ENCODE measurements around the gene PSME1. TPM values are rescaled to one million over a fixed set of nuclear protein-coding genes. Genes with fewer than 3 reads are reported as not detected.

Gene PSME1
- total and polyA plus RNA-seq, 10 of the 15 experiments (the other 5 are each of a cell fraction or from before 2014, with no cell fraction given), result 250 to 1,378 (median 412) TPM

DNA sequence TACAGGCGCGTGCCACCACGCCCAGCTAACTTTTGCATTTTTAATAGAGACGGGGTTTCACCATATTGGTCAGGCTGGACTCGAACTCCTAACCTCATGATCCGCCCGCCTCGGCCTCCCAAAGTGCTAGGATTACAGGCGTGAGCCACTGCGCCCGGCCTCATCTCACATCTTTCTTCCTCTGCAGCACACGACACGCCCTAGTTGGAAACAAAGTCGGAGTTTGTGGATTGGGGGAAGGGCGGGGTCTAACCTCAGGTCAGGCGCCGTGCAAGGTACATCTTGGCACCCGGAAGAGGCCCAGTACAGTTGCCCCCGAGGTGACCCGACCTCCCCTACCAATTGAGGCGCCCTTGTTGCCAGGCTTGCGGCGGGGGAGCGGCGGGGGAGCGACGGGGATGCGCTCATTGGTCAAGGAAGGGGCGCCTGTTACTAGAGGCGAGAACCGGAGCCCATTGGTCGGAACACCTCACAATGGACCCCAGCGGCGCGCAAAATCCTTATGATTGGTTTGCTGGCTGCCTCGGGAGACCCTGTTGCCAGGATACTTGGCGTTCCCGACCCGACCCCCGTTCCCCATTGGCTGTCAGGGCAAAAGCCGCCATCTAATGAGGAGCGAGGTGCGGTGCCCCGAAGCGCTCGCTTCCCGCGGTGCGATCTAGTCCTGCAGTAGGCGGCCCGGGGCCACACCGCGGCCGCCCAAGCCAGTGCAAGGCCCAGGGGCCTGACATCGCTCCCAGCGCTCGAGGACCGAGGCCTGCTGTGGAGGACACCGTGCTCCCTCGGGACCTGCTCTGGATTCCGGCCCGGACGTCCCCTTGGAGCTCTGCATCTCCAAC is 35.6 kb downstream of the PSME1 start, which contains the start of gene REC8 (continued):
- TF ChIP-seq, protein P1, sequence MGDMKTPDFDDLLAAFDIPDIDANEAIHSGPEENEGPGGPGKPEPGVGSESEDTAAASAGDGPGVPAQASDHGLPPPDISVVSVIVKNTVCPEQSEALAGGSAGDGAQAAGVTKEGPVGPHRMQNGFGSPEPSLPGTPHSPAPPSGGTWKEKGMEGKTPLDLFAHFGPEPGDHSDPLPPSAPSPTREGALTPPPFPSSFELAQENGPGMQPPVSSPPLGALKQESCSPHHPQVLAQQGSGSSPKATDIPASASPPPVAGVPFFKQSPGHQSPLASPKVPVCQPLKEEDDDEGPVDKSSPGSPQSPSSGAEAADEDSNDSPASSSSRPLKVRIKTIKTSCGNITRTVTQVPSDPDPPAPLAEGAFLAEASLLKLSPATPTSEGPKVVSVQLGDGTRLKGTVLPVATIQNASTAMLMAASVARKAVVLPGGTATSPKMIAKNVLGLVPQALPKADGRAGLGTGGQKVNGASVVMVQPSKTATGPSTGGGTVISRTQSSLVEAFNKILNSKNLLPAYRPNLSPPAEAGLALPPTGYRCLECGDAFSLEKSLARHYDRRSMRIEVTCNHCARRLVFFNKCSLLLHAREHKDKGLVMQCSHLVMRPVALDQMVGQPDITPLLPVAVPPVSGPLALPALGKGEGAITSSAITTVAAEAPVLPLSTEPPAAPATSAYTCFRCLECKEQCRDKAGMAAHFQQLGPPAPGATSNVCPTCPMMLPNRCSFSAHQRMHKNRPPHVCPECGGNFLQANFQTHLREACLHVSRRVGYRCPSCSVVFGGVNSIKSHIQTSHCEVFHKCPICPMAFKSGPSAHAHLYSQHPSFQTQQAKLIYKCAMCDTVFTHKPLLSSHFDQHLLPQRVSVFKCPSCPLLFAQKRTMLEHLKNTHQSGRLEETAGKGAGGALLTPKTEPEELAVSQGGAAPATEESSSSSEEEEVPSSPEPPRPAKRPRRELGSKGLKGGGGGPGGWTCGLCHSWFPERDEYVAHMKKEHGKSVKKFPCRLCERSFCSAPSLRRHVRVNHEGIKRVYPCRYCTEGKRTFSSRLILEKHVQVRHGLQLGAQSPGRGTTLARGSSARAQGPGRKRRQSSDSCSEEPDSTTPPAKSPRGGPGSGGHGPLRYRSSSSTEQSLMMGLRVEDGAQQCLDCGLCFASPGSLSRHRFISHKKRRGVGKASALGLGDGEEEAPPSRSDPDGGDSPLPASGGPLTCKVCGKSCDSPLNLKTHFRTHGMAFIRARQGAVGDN (IDR thresholded peaks at IDR 0.05), result peak; percentile 19; the same call in 1 of the 2 replicates
- TF ChIP-seq GATAD2B (conservative IDR thresholded peaks at IDR 0.05; ENCODE audit: low read depth) (peak; percentile 41; the same call in 1 of the 2 replicates), BMI1 (IDR thresholded peaks at IDR 0.05; ENCODE audit: borderline replicate concordance) (peak; percentile 32; the same call in 1 of the 2 replicates), EZH2 (IDR thresholded peaks at IDR 0.05; ENCODE audit: borderline replicate concordance, control insufficient read depth, low read depth, low read length) (no peak), NR2F1 (conservative IDR thresholded peaks at IDR 0.05) (peak; percentile 88), SPI1 (IDR thresholded peaks at IDR 0.05; ENCODE audit: borderline replicate concordance, insufficient read depth, low read depth, low read length) (no peak), BRCA1 (IDR thresholded peaks at IDR 0.05; ENCODE audit: low read depth, low read length) (no peak), PAX5 (IDR thresholded peaks at IDR 0.05; ENCODE audit: borderline replicate concordance, low read depth, low read length) (peak; percentile 25; the same call in 1 of the 2 replicates), TBL1XR1 (IDR thresholded peaks at IDR 0.05; ENCODE audit: low read depth, low read length) (no peak), RUNX3 (IDR thresholded peaks at IDR 0.05; ENCODE audit: low read length) (peak; percentile 76), BCL11A (IDR thresholded peaks at IDR 0.05; ENCODE audit: low read depth, low read length) (0 out of 2 replicates have a peak, but pooled peaks have one; percentile 32)
- TF ChIP-seq, protein P2, sequence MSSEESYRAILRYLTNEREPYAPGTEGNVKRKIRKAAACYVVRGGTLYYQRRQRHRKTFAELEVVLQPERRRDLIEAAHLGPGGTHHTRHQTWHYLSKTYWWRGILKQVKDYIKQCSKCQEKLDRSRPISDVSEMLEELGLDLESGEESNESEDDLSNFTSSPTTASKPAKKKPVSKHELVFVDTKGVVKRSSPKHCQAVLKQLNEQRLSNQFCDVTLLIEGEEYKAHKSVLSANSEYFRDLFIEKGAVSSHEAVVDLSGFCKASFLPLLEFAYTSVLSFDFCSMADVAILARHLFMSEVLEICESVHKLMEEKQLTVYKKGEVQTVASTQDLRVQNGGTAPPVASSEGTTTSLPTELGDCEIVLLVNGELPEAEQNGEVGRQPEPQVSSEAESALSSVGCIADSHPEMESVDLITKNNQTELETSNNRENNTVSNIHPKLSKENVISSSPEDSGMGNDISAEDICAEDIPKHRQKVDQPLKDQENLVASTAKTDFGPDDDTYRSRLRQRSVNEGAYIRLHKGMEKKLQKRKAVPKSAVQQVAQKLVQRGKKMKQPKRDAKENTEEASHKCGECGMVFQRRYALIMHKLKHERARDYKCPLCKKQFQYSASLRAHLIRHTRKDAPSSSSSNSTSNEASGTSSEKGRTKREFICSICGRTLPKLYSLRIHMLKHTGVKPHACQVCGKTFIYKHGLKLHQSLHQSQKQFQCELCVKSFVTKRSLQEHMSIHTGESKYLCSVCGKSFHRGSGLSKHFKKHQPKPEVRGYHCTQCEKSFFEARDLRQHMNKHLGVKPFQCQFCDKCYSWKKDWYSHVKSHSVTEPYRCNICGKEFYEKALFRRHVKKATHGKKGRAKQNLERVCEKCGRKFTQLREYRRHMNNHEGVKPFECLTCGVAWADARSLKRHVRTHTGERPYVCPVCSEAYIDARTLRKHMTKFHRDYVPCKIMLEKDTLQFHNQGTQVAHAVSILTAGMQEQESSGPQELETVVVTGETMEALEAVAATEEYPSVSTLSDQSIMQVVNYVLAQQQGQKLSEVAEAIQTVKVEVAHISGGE (CRISPR knock-in tag; IDR thresholded peaks at IDR 0.05), result 0 out of 2 replicates have a peak, but pooled peaks have one; percentile 25
- TF ChIP-seq, protein P3, sequence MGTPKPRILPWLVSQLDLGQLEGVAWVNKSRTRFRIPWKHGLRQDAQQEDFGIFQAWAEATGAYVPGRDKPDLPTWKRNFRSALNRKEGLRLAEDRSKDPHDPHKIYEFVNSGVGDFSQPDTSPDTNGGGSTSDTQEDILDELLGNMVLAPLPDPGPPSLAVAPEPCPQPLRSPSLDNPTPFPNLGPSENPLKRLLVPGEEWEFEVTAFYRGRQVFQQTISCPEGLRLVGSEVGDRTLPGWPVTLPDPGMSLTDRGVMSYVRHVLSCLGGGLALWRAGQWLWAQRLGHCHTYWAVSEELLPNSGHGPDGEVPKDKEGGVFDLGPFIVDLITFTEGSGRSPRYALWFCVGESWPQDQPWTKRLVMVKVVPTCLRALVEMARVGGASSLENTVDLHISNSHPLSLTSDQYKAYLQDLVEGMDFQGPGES (IDR thresholded peaks at IDR 0.05), result no peak
- TF ChIP-seq, protein P4, sequence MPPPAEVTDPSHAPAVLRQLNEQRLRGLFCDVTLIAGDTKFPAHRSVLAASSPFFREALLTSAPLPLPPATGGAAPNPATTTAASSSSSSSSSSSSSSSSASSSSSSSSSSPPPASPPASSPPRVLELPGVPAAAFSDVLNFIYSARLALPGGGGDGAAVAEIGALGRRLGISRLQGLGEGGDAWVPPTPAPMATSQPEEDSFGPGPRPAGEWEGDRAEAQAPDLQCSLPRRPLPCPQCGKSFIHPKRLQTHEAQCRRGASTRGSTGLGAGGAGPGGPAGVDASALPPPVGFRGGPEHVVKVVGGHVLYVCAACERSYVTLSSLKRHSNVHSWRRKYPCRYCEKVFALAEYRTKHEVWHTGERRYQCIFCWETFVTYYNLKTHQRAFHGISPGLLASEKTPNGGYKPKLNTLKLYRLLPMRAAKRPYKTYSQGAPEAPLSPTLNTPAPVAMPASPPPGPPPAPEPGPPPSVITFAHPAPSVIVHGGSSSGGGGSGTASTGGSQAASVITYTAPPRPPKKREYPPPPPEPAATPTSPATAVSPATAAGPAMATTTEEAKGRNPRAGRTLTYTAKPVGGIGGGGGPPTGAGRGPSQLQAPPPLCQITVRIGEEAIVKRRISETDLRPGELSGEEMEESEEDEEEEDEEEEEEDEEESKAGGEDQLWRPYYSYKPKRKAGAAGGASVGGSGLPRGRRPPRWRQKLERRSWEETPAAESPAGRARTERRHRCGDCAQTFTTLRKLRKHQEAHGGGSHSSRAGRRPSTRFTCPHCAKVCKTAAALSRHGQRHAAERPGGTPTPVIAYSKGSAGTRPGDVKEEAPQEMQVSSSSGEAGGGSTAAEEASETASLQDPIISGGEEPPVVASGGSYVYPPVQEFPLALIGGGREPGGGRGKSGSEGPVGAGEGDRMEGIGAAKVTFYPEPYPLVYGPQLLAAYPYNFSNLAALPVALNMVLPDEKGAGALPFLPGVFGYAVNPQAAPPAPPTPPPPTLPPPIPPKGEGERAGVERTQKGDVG (CRISPR knock-in tag; IDR thresholded peaks at IDR 0.05), result no peak
- TF ChIP-seq, protein P5, sequence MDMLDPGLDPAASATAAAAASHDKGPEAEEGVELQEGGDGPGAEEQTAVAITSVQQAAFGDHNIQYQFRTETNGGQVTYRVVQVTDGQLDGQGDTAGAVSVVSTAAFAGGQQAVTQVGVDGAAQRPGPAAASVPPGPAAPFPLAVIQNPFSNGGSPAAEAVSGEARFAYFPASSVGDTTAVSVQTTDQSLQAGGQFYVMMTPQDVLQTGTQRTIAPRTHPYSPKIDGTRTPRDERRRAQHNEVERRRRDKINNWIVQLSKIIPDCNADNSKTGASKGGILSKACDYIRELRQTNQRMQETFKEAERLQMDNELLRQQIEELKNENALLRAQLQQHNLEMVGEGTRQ (IDR thresholded peaks at IDR 0.05; ENCODE audit: borderline replicate concordance, low read depth, low read length), result no peak
